Stimulated activated CD4-positive, alpha-beta T cell treated with anti-CD3 and anti-CD28 coated beads, Interleukin-12 subunit alpha, Interleukin-12 subunit beta, amount 100 ng/mL, for 24 hours (primary cell): ENCODE measurements around the gene RIT2.

Experiments used
- DNase-seq, 2 experiments: peaks; one replicate each; pipeline ENCODE4 v3.0.0-alpha.2; 2020; ENCODE audit warnings: low read depth in 2 of 2

Gene RIT2

GRCh38 chr18:43012951-43013350 is 102.5 kb downstream of the RIT2 start:
- DNase-seq, result no peak

- no peak for DNase-seq
These were observed 104.9 kb downstream of the RIT2 start for GRCh38 chr18:43010611-43011010.

GRCh38 chr18:43009674-43010073 is 105.8 kb downstream of the RIT2 start:
- DNase-seq, result no peak

GRCh38 chr18:43007365-43007764 is 108.1 kb downstream of the RIT2 start:
- no peak for DNase-seq

- DNase-seq, result no peak
These were observed 111.1 kb downstream of the RIT2 start for GRCh38 chr18:43004421-43004820.

GRCh38 chr18:43001821-43002220 is 113.7 kb downstream of the RIT2 start:
- DNase-seq, result no peak

- no peak for DNase-seq
These were observed 118.7 kb downstream of the RIT2 start for GRCh38 chr18:42996824-42997223.

- DNase-seq, result no peak
These were observed 135.1 kb downstream of the RIT2 start for GRCh38 chr18:42980426-42980825.

GRCh38 chr18:42977982-42978637 is 137.4 kb downstream of the RIT2 start:
- no peak for DNase-seq

GRCh38 chr18:42976869-42977590 is 138.5 kb downstream of the RIT2 start:
- DNase-seq, result no peak

- DNase-seq, result no peak
These were observed 146.1 kb downstream of the RIT2 start for GRCh38 chr18:42969366-42969765.

GRCh38 chr18:42961298-42961697 is 154.2 kb downstream of the RIT2 start:
- no peak for DNase-seq

- no peak for DNase-seq
These were observed 156.0 kb downstream of the RIT2 start for GRCh38 chr18:42959528-42959927.

GRCh38 chr18:42958353-42958752 is 157.1 kb downstream of the RIT2 start:
- no peak for DNase-seq

- DNase-seq, result no peak
These were observed 159.2 kb downstream of the RIT2 start for GRCh38 chr18:42956287-42956686.

- no peak for DNase-seq
These were observed 160.6 kb downstream of the RIT2 start for GRCh38 chr18:42954887-42955286.

GRCh38 chr18:42953306-42953705 is 162.2 kb downstream of the RIT2 start:
- no peak for DNase-seq

- DNase-seq, result no peak
These were observed 164.8 kb downstream of the RIT2 start for GRCh38 chr18:42950732-42951131.

- no peak for DNase-seq
These were observed 166.7 kb downstream of the RIT2 start for GRCh38 chr18:42948831-42949230.

- DNase-seq, result no peak
These were observed 173.6 kb downstream of the RIT2 start for GRCh38 chr18:42941860-42942259.

- DNase-seq, result no peak
These were observed 174.5 kb downstream of the RIT2 start for GRCh38 chr18:42941021-42941420.

GRCh38 chr18:42937436-42937835 is 178.0 kb downstream of the RIT2 start:
- DNase-seq, result no peak

- no peak for DNase-seq
These were observed 179.2 kb downstream of the RIT2 start for GRCh38 chr18:42936289-42936688.

GRCh38 chr18:42931491-42931890 is 184.0 kb downstream of the RIT2 start:
- DNase-seq, result no peak
